ENCODE measurements around the gene CENATAC. TPM values are rescaled to one million over a fixed set of nuclear protein-coding genes. Genes with fewer than 3 reads are reported as not detected.

The CENATAC gene
- total and polyA plus RNA-seq, 10 donors, result 27.0 to 86.2 (median 65.8) TPM

DNA sequence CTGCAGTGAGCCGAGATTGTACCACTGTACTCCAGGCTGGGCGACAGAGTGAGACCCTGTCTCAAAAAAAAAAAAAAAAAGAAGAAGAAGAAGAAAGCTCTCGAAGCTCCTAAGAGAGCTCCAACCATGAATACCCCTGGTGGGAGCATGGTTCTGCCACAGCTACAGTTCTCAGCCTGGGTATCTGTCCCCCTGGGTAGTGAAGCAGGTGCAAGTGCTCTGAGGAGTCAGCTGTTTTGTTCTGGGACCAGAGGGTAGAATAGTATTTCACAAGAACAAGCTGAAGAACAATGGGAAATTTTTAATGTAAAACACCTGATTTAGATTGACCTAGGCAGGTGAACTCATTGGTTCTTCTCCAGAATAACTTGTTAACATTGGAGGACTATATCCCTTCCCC is 63.3 kb downstream of the CENATAC start:
- Histone ChIP-seq H3K4me1 (peaks cover 8 to 31% (median 24%) of the 10 kb centered on the region in 6 donors), H3K27ac (no peak overlapping the region), H3K36me3 (peaks cover 0 to 22% (median 0%) of the 10 kb centered on the region in 6 donors), H3K9me3 (no peaks in the 10 kb centered on the region), H3K4me3 (no peak overlapping the region), H3K27me3 (replicated peaks in 1 of 7) (no peaks in the 10 kb centered on the region)
- TF ChIP-seq POLR2AphosphoS5 (IDR thresholded peaks at IDR 0.05) (no peak), POLR2A (IDR thresholded peaks at IDR 0.05) (no peak)
- TF ChIP-seq, protein P1, sequence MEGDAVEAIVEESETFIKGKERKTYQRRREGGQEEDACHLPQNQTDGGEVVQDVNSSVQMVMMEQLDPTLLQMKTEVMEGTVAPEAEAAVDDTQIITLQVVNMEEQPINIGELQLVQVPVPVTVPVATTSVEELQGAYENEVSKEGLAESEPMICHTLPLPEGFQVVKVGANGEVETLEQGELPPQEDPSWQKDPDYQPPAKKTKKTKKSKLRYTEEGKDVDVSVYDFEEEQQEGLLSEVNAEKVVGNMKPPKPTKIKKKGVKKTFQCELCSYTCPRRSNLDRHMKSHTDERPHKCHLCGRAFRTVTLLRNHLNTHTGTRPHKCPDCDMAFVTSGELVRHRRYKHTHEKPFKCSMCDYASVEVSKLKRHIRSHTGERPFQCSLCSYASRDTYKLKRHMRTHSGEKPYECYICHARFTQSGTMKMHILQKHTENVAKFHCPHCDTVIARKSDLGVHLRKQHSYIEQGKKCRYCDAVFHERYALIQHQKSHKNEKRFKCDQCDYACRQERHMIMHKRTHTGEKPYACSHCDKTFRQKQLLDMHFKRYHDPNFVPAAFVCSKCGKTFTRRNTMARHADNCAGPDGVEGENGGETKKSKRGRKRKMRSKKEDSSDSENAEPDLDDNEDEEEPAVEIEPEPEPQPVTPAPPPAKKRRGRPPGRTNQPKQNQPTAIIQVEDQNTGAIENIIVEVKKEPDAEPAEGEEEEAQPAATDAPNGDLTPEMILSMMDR (IDR thresholded peaks at IDR 0.05 in 8 of 11, conservative IDR thresholded peaks at IDR 0.05 in 3 of 11), result no peak
- DNase-seq, result no peak
- 83 to 98% (median 95%) methylated on average over 3 of the region's 3 CpGs for WGBS, 5 donors
- intact Hi-C loops (cut with DNase I; ENCODE audit: low total_unique reads), result no loop called here

DNA sequence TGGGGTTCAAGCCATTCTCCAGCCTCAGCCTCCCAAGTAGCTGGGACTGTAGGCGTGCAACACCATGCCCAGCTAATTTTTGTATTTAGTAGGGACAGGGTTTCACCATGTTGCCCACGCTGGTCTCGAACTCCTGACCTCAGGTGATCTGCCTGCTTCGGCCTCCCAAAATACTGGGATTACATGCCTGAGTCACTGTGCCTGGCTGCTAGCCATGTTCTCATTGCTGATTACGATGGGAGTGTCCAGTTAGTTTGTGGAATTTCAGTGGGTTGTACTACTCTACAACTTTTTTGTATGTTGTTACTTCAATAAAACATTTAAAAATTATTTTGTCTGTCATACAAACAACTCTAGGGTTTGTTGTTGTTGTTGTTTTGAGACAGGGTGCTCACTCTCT is 64.8 kb downstream of the CENATAC start:
- H3K27me3 ChIP-seq (replicated peaks in 1 of 7), result no peaks in the 10 kb centered on the region
- no peak overlapping the region for H3K27ac ChIP-seq
- peaks cover 0 to 22% (median 0%) of the 10 kb centered on the region in 6 donors for H3K36me3 ChIP-seq
- no peak for TF ChIP-seq POLR2A (IDR thresholded peaks at IDR 0.05)
- TF ChIP-seq POLR2AphosphoS5 (IDR thresholded peaks at IDR 0.05), result no peak
- TF ChIP-seq, protein P1 (IDR thresholded peaks at IDR 0.05 in 8 of 11, conservative IDR thresholded peaks at IDR 0.05 in 3 of 11), result no peak
- intact Hi-C loops (cut with DNase I; ENCODE audit: low total_unique reads), result no loop called here
- H3K9me3 ChIP-seq, result no peaks in the 10 kb centered on the region
- no peak overlapping the region for H3K4me3 ChIP-seq
- peaks cover 11 to 33% (median 26%) of the 10 kb centered on the region in 6 donors for H3K4me1 ChIP-seq
- no peak for DNase-seq
- 78 to 92% (median 85%) methylated on average over 5 of the region's 5 CpGs for WGBS, 5 donors

DNA sequence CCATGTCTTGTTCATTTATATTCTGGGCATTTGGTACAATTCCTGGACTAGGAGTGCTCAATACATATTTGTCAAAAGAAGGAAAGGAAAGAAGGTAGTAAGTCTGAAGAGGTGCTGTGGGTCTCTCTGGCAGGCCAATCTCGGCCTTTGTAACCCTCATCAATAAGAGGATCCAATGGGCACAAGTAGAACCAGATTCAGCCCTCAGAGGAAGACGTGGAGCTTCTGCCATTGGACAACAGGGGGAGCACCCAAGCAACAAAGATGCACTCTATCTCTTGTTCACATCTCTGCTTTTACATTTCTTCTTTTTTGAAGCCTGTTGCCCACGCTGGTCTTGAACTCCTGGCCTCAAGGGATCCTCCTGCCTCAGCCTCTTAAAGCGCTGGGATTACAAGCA is 67.4 kb downstream of the CENATAC start:
- intact Hi-C loops (cut with DNase I; ENCODE audit: low total_unique reads), result no loop called here
- Histone ChIP-seq H3K36me3 (peaks cover 0 to 36% (median 6%) of the 10 kb centered on the region in 6 donors), H3K4me3 (no peak overlapping the region), H3K9me3 (no peaks in the 10 kb centered on the region), H3K4me1 (peaks cover 14 to 49% (median 39%) of the 10 kb centered on the region in 6 donors), H3K27me3 (replicated peaks in 1 of 7) (no peaks in the 10 kb centered on the region), H3K27ac (peak overlapping the region in 2 of 8 donors; percentile 1 to 96)
- no peak for DNase-seq
- 68 to 76% (median 71%) methylated on average over 4 of the region's 4 CpGs for WGBS, 5 donors
- TF ChIP-seq POLR2A (IDR thresholded peaks at IDR 0.05) (no peak), POLR2AphosphoS5 (IDR thresholded peaks at IDR 0.05) (no peak)
- TF ChIP-seq, protein P1 (IDR thresholded peaks at IDR 0.05 in 8 of 11, conservative IDR thresholded peaks at IDR 0.05 in 3 of 11), result peak in 6 of 11 experiments; percentile 6 to 61 (median 44)

Small RNA genes within 50 kb of the gene (microRNA-seq; reads per million reads assigned to microRNA genes)
- gene MIR3656, result 0 to 0.28 (median 0) reads per million in 3 donors

Small RNA genes within 50 kb of the gene (small RNA-seq; reads per million reads assigned to genes)
- gene AP003392.2 (0 reads per million in 4 donors), gene RF00017 (0 reads per million in 4 donors), gene RF00019 (0 reads per million in 4 donors)

Other genes with a start within 250 kb of the CENATAC start
- 100 to 1,000 TPM; 146 to 206 (median 179) TPM for gene DDX6, start 207.0 kb upstream of the CENATAC start, total RNA-seq
- gene DDX6, start 207.0 kb upstream of the CENATAC start, polyA plus RNA-seq, result 10 to 100 TPM; 36.3 to 42.1 (median 36.9) TPM
- gene CXCR5, start 114.2 kb upstream of the CENATAC start, total RNA-seq, result 10 to 100 TPM; 25.0 to 66.6 (median 33.2) TPM
- 10 to 100 TPM; 35.4 to 50.7 (median 39.6) TPM for gene CXCR5, start 114.2 kb upstream of the CENATAC start, polyA plus RNA-seq
- 10 to 100 TPM; 19.8 to 58.0 (median 39.0) TPM for gene BCL9L, start 72.2 kb upstream of the CENATAC start, total RNA-seq
- 10 to 100 TPM in 1 of 3 donors, 1 to 10 TPM in 2; 2.5 to 14.2 (median 2.6) TPM for gene BCL9L, start 72.2 kb upstream of the CENATAC start, polyA plus RNA-seq
- gene UPK2, start 41.8 kb upstream of the CENATAC start, total RNA-seq, result not detected
- under 1 TPM in 2 of 3 donors, not detected in 1; 0.09 to 0.13 TPM for gene UPK2, start 41.8 kb upstream of the CENATAC start, polyA plus RNA-seq
- not detected for gene FOXR1, start 26.4 kb upstream of the CENATAC start, total RNA-seq
- not detected for gene FOXR1, start 26.4 kb upstream of the CENATAC start, polyA plus RNA-seq
- 1,000 to 10,000 TPM in 6 of 7 donors, 100 to 1,000 TPM in 1; 945 to 1,264 (median 1,141) TPM for gene RPS25, start 20.2 kb downstream of the CENATAC start, total RNA-seq
- 1,000 to 10,000 TPM; 4,407 to 5,214 (median 4,978) TPM for gene RPS25, start 20.2 kb downstream of the CENATAC start, polyA plus RNA-seq
- gene TRAPPC4, start 20.6 kb downstream of the CENATAC start, total RNA-seq, result 10 to 100 TPM; 43.0 to 61.8 (median 54.4) TPM
- gene TRAPPC4, start 20.6 kb downstream of the CENATAC start, polyA plus RNA-seq, result 10 to 100 TPM; 33.1 to 53.0 (median 47.6) TPM
- gene SLC37A4, start 32.7 kb downstream of the CENATAC start, total RNA-seq, result 10 to 100 TPM in 6 of 7 donors, 1 to 10 TPM in 1; 9.9 to 26.0 (median 15.9) TPM
- 10 to 100 TPM in 2 of 3 donors, 1 to 10 TPM in 1; 8.2 to 12.6 (median 10.1) TPM for gene SLC37A4, start 32.7 kb downstream of the CENATAC start, polyA plus RNA-seq
- 100 to 1,000 TPM in 3 of 7 donors, 10 to 100 TPM in 4; 48.2 to 131 (median 80.8) TPM for gene HYOU1, start 59.1 kb downstream of the CENATAC start, total RNA-seq
- gene HYOU1, start 59.1 kb downstream of the CENATAC start, polyA plus RNA-seq, result 10 to 100 TPM; 12.3 to 22.7 (median 15.5) TPM
- 10 to 100 TPM; 30.1 to 48.7 (median 44.8) TPM for gene VPS11, start 69.7 kb downstream of the CENATAC start, total RNA-seq
- 10 to 100 TPM; 41.8 to 66.7 (median 42.4) TPM for gene VPS11, start 69.7 kb downstream of the CENATAC start, polyA plus RNA-seq
- 10 to 100 TPM in 6 of 7 donors, 1 to 10 TPM in 1; 7.4 to 42.6 (median 14.1) TPM for gene HMBS, start 86.7 kb downstream of the CENATAC start, total RNA-seq
- 10 to 100 TPM; 22.8 to 42.0 (median 23.3) TPM for gene HMBS, start 86.7 kb downstream of the CENATAC start, polyA plus RNA-seq
- gene DPAGT1, start 103.7 kb downstream of the CENATAC start, total RNA-seq, result 10 to 100 TPM; 27.7 to 58.9 (median 37.3) TPM
- gene DPAGT1, start 103.7 kb downstream of the CENATAC start, polyA plus RNA-seq, result 10 to 100 TPM; 20.7 to 28.9 (median 26.4) TPM
- 10 to 100 TPM; 15.2 to 19.6 (median 17.6) TPM for gene C2CD2L, start 109.2 kb downstream of the CENATAC start, total RNA-seq
- 10 to 100 TPM in 1 of 3 donors, 1 to 10 TPM in 2; 5.8 to 13.3 (median 9.8) TPM for gene C2CD2L, start 109.2 kb downstream of the CENATAC start, polyA plus RNA-seq
- 10 to 100 TPM; 30.4 to 40.7 (median 34.3) TPM for gene HINFP, start 123.4 kb downstream of the CENATAC start, total RNA-seq
- gene HINFP, start 123.4 kb downstream of the CENATAC start, polyA plus RNA-seq, result 10 to 100 TPM; 12.8 to 19.6 (median 13.4) TPM
- under 1 TPM in 4 of 7 donors, not detected in 3; 0.17 to 0.32 (median 0.23) TPM for gene ABCG4, start 150.9 kb downstream of the CENATAC start, total RNA-seq
- under 1 TPM in 2 of 3 donors, not detected in 1; 0.03 to 0.06 TPM for gene ABCG4, start 150.9 kb downstream of the CENATAC start, polyA plus RNA-seq
- gene NLRX1, start 170.6 kb downstream of the CENATAC start, total RNA-seq, result 10 to 100 TPM; 13.2 to 18.7 (median 15.4) TPM
- 10 to 100 TPM in 1 of 3 donors, 1 to 10 TPM in 2; 3.6 to 10.6 (median 5.3) TPM for gene NLRX1, start 170.6 kb downstream of the CENATAC start, polyA plus RNA-seq
- not detected for gene NHERF4, start 187.3 kb downstream of the CENATAC start, total RNA-seq
- gene NHERF4, start 187.3 kb downstream of the CENATAC start, polyA plus RNA-seq, result under 1 TPM in 1 of 3 donors, not detected in 2; 0.12 TPM
- gene CBL, start 208.2 kb downstream of the CENATAC start, total RNA-seq, result 10 to 100 TPM; 41.0 to 56.3 (median 48.9) TPM
- gene CBL, start 208.2 kb downstream of the CENATAC start, polyA plus RNA-seq, result 10 to 100 TPM in 1 of 3 donors, 1 to 10 TPM in 2; 9.4 to 10.1 (median 9.5) TPM